ENCODE data around the gene ULK4. TPM values are rescaled to one million over a fixed set of nuclear protein-coding genes. Genes with fewer than 3 reads are reported as not detected.

Gene ULK4
- total RNA-seq, 1 experiment from 2014 or later, result 6.3 TPM

GRCh38 chr3:41267975-41268640, 693.8 kb downstream of the ULK4 start (continued):
- TF ChIP-seq, protein P1, sequence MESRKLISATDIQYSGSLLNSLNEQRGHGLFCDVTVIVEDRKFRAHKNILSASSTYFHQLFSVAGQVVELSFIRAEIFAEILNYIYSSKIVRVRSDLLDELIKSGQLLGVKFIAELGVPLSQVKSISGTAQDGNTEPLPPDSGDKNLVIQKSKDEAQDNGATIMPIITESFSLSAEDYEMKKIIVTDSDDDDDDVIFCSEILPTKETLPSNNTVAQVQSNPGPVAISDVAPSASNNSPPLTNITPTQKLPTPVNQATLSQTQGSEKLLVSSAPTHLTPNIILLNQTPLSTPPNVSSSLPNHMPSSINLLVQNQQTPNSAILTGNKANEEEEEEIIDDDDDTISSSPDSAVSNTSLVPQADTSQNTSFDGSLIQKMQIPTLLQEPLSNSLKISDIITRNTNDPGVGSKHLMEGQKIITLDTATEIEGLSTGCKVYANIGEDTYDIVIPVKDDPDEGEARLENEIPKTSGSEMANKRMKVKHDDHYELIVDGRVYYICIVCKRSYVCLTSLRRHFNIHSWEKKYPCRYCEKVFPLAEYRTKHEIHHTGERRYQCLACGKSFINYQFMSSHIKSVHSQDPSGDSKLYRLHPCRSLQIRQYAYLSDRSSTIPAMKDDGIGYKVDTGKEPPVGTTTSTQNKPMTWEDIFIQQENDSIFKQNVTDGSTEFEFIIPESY (IDR thresholded peaks at IDR 0.05; ENCODE audit: extremely low read depth, insufficient replicate concordance, low read length), result no peak

DNA sequence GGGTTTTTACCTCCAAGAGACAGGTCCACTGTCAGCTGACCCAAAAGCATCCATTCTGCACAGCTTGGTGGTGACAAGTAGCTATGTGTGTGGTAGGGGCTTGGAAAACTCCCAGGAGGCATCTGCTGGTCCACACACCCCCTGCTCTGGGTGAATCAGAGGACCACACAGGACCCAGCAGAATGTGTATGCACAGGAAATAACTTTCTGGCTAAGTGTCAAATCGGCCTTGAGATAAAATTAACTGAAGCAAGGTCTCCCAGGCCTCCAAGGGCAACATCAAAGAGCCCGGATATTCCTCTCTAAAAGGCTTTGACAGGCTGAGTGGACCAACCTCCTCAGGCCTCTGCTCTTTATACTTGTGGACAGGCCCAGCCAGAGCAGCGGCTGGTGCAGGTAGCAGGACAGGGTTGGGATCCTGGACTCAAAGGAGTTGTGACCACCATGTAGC, 696.1 kb downstream of the ULK4 start:
- DNase-seq (ENCODE audit: low read depth, low spot score) (no peak), ATAC-seq (no peak)
- no peak overlapping the region for H3K9ac ChIP-seq (ENCODE audit: low read length)
- ChIA-PET RAD21 (ENCODE audit: low non-redundant PET in 1 of 2, low total read pairs in 2 of 2, uncharacterized antibody in 2 of 2, unreplicated experiment in 2 of 2) (no interaction called here), CTCF (no interaction called here), POLR2A (no interaction called here)
- no peaks in the 10 kb centered on the region for H3K9me2 ChIP-seq (ENCODE audit: insufficient read depth)
- H4K20me1 ChIP-seq (ENCODE audit: insufficient read depth), result no peaks in the 10 kb centered on the region
- H3K27me3 ChIP-seq (ENCODE audit: insufficient read depth, low read length), result no peaks in the 10 kb centered on the region
- intact Hi-C loops (cut with micrococcal nuclease), result no loop called here
- no peaks in the 10 kb centered on the region for H3K79me2 ChIP-seq (ENCODE audit: insufficient read depth, low read length)
- peaks cover 28 to 45% of the 10 kb centered on the region in 2 experiments for H3K4me1 ChIP-seq (ENCODE audit: control insufficient read depth in 1 of 2, insufficient read depth in 2 of 2, low read length in 2 of 2)
- H2AFZ ChIP-seq (ENCODE audit: low read depth, low read length, poor library complexity, severe bottlenecking), result peak overlapping the region; percentile 30
- H3K9me3 ChIP-seq (ENCODE audit: control insufficient read depth in 1 of 2, insufficient read depth in 1 of 2, low read depth in 1 of 2, low read length in 2 of 2), result no peaks in the 10 kb centered on the region
- no TSS peak for BruUV-seq (replicated peaks)
- TF ChIP-seq TCF7L2 (IDR thresholded peaks at IDR 0.05; ENCODE audit: borderline replicate concordance, extremely low read depth, insufficient read depth, insufficient read length), result peak; percentile 94
- no peak for TF ChIP-seq SP1 (IDR thresholded peaks at IDR 0.05; ENCODE audit: low read depth)
- H3K36me3 ChIP-seq (ENCODE audit: control insufficient read depth in 1 of 2, insufficient read depth in 2 of 2, low read length in 2 of 2), result no peaks in the 10 kb centered on the region
- H3K4me3 ChIP-seq (replicated peaks in 1 of 2; ENCODE audit: low read depth in 1 of 2, low read length in 2 of 2), result no peak overlapping the region
- H3K4me2 ChIP-seq (ENCODE audit: low read length), result peak overlapping the region; percentile 48
- no peak overlapping the region for H3K27ac ChIP-seq (ENCODE audit: low read depth, low read length)
